ENCODE data around the gene CCNL1. TPM values are rescaled to one million over a fixed set of nuclear protein-coding genes. Genes with fewer than 3 reads are reported as not detected.

The CCNL1 gene
- total RNA-seq, 1 donor: 194 TPM

DNA sequence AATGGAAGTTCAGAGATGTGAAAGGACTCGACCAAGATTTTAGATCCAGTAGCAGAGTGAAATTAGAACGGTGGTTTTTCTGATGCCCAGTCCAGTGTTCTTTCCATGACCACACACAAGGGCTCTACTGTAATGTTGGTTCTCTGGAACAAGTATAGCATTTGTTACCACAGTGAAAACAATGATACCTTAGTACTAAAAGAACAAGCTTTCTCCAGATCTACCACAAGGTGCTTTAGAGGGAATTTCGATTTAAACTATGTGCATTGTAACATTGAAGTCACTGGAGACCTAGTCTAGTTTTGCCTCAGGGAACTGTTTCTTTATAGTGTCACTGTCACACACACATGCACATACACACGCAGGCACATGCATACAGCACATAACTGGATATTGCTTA is 12.8 kb upstream of the CCNL1 start:
- TF ChIP-seq, protein P1, sequence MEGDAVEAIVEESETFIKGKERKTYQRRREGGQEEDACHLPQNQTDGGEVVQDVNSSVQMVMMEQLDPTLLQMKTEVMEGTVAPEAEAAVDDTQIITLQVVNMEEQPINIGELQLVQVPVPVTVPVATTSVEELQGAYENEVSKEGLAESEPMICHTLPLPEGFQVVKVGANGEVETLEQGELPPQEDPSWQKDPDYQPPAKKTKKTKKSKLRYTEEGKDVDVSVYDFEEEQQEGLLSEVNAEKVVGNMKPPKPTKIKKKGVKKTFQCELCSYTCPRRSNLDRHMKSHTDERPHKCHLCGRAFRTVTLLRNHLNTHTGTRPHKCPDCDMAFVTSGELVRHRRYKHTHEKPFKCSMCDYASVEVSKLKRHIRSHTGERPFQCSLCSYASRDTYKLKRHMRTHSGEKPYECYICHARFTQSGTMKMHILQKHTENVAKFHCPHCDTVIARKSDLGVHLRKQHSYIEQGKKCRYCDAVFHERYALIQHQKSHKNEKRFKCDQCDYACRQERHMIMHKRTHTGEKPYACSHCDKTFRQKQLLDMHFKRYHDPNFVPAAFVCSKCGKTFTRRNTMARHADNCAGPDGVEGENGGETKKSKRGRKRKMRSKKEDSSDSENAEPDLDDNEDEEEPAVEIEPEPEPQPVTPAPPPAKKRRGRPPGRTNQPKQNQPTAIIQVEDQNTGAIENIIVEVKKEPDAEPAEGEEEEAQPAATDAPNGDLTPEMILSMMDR (IDR thresholded peaks at IDR 0.05; ENCODE audit: extremely low read depth, low read depth, low read length): no peak
- DNase-seq (ENCODE audit: insufficient read length, low spot score, missing footprints): no peak
- Histone ChIP-seq H3K4me2 (ENCODE audit: insufficient read depth, low read length) (no peak overlapping the region), H3K9me3 (ENCODE audit: low read depth, low read length) (no peaks in the 10 kb centered on the region), H3K27me3 (ENCODE audit: insufficient read depth, low read length) (no peaks in the 10 kb centered on the region), H3K4me1 (ENCODE audit: insufficient read depth, low read length) (peaks cover 18% of the 10 kb centered on the region), H3K27ac (ENCODE audit: low read depth, low read length) (no peak overlapping the region), H3K36me3 (ENCODE audit: insufficient read depth, low read length) (no peaks in the 10 kb centered on the region), H2AFZ (ENCODE audit: low read length) (peak overlapping the region; percentile 48), H4K20me1 (ENCODE audit: insufficient read depth, low read length) (no peaks in the 10 kb centered on the region), H3K79me2 (ENCODE audit: insufficient read depth, low read length) (peaks cover 26% of the 10 kb centered on the region), H3K4me3 (ENCODE audit: insufficient read depth, low read length) (no peak overlapping the region)

DNA sequence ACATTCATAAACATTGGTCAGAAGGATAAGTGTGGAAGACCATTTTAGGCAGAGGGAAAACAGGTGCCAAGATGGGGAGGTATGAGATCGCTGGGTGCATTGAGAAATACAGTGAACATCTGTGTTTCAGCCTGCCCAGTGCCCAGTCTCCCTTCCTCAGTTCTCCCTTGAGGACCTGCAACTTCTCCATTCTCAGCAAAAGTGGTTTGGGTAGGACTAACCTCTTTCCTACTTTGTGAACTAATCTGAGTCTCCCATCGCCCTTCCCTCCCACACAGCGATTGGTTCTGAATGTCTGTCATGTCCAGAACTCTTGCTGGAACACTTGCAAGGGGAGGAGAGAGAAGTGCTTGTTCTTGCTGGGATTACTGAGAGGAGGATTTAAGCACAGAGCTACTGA is 10.9 kb upstream of the CCNL1 start:
- H3K79me2 ChIP-seq (ENCODE audit: insufficient read depth, low read length): peaks cover 8% of the 10 kb centered on the region
- H3K36me3 ChIP-seq (ENCODE audit: insufficient read depth, low read length): no peaks in the 10 kb centered on the region
- H3K27me3 ChIP-seq (ENCODE audit: insufficient read depth, low read length): no peaks in the 10 kb centered on the region
- H3K4me1 ChIP-seq (ENCODE audit: insufficient read depth, low read length): peaks cover 10% of the 10 kb centered on the region
- no peak for DNase-seq (ENCODE audit: insufficient read length, low spot score, missing footprints)
- H3K9me3 ChIP-seq (ENCODE audit: low read depth, low read length): no peaks in the 10 kb centered on the region
- H4K20me1 ChIP-seq (ENCODE audit: insufficient read depth, low read length): no peaks in the 10 kb centered on the region
- no peak overlapping the region for H3K27ac ChIP-seq (ENCODE audit: low read depth, low read length)
- H3K4me2 ChIP-seq (ENCODE audit: insufficient read depth, low read length): no peak overlapping the region
- peak overlapping the region; percentile 20 for H2AFZ ChIP-seq (ENCODE audit: low read length)
- TF ChIP-seq, protein P1 (IDR thresholded peaks at IDR 0.05; ENCODE audit: extremely low read depth, low read depth, low read length): no peak
- H3K4me3 ChIP-seq (ENCODE audit: insufficient read depth, low read length): no peak overlapping the region

DNA sequence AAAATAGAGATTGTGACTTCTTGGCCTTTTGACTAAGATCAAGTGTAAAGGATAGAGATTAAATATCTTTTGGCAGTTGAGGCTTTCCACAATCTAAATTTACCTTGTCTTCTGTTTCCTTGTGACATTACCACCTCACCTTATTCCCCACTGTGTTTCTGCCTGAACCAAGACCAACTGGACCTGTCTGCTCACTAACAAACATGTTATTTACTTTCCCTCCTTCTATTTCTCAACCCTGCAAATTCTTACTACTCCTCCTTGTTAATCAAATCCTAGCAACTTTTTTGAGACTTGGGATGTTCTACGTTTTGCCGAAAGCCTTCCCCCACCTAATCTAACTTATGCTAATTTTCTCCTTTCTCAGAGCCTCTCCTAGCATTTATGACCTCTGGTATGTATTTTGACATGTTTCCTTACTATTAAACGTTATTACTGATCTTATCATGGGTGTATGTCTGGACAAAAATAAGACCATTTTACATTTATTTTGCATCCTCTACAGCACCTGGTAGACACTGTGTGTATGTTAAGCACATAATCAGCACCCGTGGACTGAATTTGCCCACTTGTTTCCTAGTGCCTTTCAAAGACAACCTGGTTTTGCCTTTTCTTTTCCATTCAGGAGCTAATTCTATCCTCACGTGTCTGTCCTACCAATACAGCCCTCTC is 7.6 kb upstream of the CCNL1 start:
- Histone ChIP-seq H4K20me1 (ENCODE audit: insufficient read depth, low read length) (no peaks in the 10 kb centered on the region), H3K4me2 (ENCODE audit: insufficient read depth, low read length) (no peak overlapping the region), H3K9me3 (ENCODE audit: low read depth, low read length) (no peaks in the 10 kb centered on the region), H3K4me1 (ENCODE audit: insufficient read depth, low read length) (no peaks in the 10 kb centered on the region), H3K4me3 (ENCODE audit: insufficient read depth, low read length) (no peak overlapping the region), H3K36me3 (ENCODE audit: insufficient read depth, low read length) (no peaks in the 10 kb centered on the region), H3K79me2 (ENCODE audit: insufficient read depth, low read length) (no peaks in the 10 kb centered on the region), H3K27ac (ENCODE audit: low read depth, low read length) (no peak overlapping the region), H2AFZ (ENCODE audit: low read length) (no peak overlapping the region), H3K27me3 (ENCODE audit: insufficient read depth, low read length) (no peaks in the 10 kb centered on the region)
- no peak for DNase-seq (ENCODE audit: insufficient read length, low spot score, missing footprints)
- TF ChIP-seq, protein P1 (IDR thresholded peaks at IDR 0.05; ENCODE audit: extremely low read depth, low read depth, low read length): no peak

DNA sequence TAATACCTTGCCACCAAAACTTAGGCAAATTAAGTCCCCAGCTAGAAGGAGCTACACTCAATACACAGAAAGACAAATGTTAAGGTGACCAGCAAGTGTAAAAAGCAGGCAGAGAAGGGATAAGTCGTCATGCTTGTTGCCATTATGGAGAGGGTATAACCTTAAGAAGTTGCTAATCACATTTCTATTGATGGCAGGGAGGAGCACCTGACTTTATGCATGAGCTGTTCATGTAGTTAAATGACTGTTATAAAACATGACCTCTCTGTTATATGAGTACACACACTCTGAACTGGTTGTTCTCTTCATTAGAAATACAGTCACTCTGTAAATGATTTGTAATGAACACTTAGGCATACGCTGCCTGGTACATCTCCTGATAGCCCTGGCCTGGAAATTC is 6.6 kb upstream of the CCNL1 start:
- no peak for DNase-seq (ENCODE audit: insufficient read length, low spot score, missing footprints)
- H3K4me2 ChIP-seq (ENCODE audit: insufficient read depth, low read length): no peak overlapping the region
- TF ChIP-seq, protein P1 (IDR thresholded peaks at IDR 0.05; ENCODE audit: extremely low read depth, low read depth, low read length): no peak
- peaks cover 3% of the 10 kb centered on the region for H3K79me2 ChIP-seq (ENCODE audit: insufficient read depth, low read length)
- no peaks in the 10 kb centered on the region for H3K9me3 ChIP-seq (ENCODE audit: low read depth, low read length)
- no peak overlapping the region for H3K27ac ChIP-seq (ENCODE audit: low read depth, low read length)
- no peak overlapping the region for H2AFZ ChIP-seq (ENCODE audit: low read length)
- H3K4me1 ChIP-seq (ENCODE audit: insufficient read depth, low read length): no peaks in the 10 kb centered on the region
- H3K36me3 ChIP-seq (ENCODE audit: insufficient read depth, low read length): no peaks in the 10 kb centered on the region
- no peak overlapping the region for H3K4me3 ChIP-seq (ENCODE audit: insufficient read depth, low read length)
- H4K20me1 ChIP-seq (ENCODE audit: insufficient read depth, low read length): no peaks in the 10 kb centered on the region
- no peaks in the 10 kb centered on the region for H3K27me3 ChIP-seq (ENCODE audit: insufficient read depth, low read length)
